Calu3 (cell line): ENCODE results near the gene SETD7. TPM values are rescaled to one million over a fixed set of nuclear protein-coding genes. Genes with fewer than 3 reads are reported as not detected.
A peak's percentile ranks its signal among the peaks of the same experiment; 100 is the strongest.
"Not testable (repeated sequence)": the region's sequence is repeated elsewhere in the genome, so short reads cannot be mapped to it uniquely, and the experiment has no call there.

Experiments used
- BruUV-seq: library from RNA; stranded (reverse); fragments of 400-500 nt; replicated peaks from 2 replicates; lab custom pipeline; 2021; lab: Mats Ljungman, UMichigan
- CTCF ChIA-PET: fragments of 300-600 bp; sonication (Branson Sonifier 250); formaldehyde crosslinking; loops from one replicate; lab custom pipeline; 2022; ENCODE audit warnings: antibody characterized with exemption; lab: Charles Lee
- DNase-seq: peaks from one replicate; pipeline ENCODE4 v3.0.0; 2022
- H3K27ac Mint-ChIP-seq: one replicate; pipeline ENCODE4 v1.8.0; 2022; ENCODE audit warnings: mixed read lengths; ENCODE audit not compliant: unreplicated experiment
- H3K27me3 Mint-ChIP-seq: one replicate; pipeline ENCODE4 v1.8.0; 2022; ENCODE audit warnings: mixed read lengths; ENCODE audit not compliant: unreplicated experiment
- H3K36me3 Mint-ChIP-seq: one replicate; pipeline ENCODE4 v1.8.0; 2022; ENCODE audit warnings: mild to moderate bottlenecking, moderate library complexity, mixed read lengths; ENCODE audit not compliant: insufficient read depth, unreplicated experiment
- H3K4me1 Mint-ChIP-seq: one replicate; pipeline ENCODE4 v1.8.0; 2022; ENCODE audit warnings: mild to moderate bottlenecking, low read depth, mixed read lengths; ENCODE audit not compliant: unreplicated experiment
- H3K4me3 Mint-ChIP-seq: one replicate; pipeline ENCODE4 v1.8.0; 2022; ENCODE audit warnings: mild to moderate bottlenecking, low read depth, moderate library complexity, mixed read lengths; ENCODE audit not compliant: unreplicated experiment
- H3K9me3 Mint-ChIP-seq: one replicate; pipeline ENCODE4 v1.8.0; 2022; ENCODE audit warnings: low read depth, mixed read lengths; ENCODE audit not compliant: unreplicated experiment
- intact Hi-C: fragments of 100-400 bp; cut with micrococcal nuclease; formaldehyde crosslinking; loops from one replicate; pipeline ENCODE4 v1.10.0; 2022; ENCODE audit not compliant: unreplicated experiment
- total RNA-seq: library from RNA; stranded (reverse); gene quantifications from 2 replicates; pipeline ENCODE4 v1.2.3, GENCODE V29; 2022
- TF ChIP-seq, protein P1 (sequence below): fragments of 200-600 bp; IDR thresholded peaks from one replicate; pipeline ENCODE4 v1.8.0; 2022; ENCODE audit warnings: antibody characterized with exemption; ENCODE audit not compliant: unreplicated experiment

Gene SETD7
- total RNA-seq, 1 experiment from 2014 or later = 16.4 TPM

DNA sequence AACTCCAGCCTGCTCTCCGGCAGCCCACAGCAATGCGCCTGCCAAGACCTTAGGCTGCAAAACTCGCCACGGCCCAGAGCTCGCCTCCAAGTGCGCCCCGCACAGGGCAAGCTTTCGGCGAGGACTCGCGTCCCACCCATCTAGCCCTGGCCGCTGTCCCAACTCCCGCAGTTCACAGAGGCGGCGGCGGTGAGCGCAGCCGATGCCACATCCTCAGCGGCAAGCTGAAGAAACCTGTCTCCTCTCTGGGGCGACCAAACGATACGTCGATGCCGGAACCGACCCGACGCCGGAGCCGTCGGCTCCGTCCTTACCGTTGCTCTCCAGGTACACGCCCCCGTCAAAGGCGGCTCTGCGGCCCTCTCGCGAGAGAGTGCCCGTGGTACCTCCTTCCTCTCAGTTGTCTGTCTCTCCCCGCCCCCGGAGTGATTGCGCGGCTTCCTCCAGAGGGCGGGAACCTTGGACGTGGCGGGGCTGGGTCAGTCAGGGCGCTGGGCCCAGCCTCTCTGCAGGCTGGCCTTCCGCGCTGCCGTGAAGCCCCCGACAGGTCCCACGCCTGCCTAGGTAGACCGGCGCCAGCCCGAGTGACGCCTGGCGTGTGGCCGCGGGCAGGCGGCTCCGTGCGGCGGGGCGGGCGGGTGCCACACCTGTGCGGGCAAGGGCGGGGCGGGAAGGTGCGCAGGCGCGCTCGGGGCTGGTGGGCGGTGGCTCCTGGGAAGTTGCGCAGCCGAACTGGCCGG, 102.5 kb downstream of the SETD7 start:
- CTCF ChIA-PET = interaction anchor here (1.3 kb wide), 1 partner anchor 44 kb away, joined by 3 read pairs; no protein-coding TSS in a partner anchor
- DNase-seq = peak; percentile 93
- Mint-ChIP-seq H3K4me3 (peak overlapping the region; percentile 96), H3K9me3 (no peaks in the 10 kb centered on the region), H3K27ac (peak overlapping the region; percentile 94), H3K27me3 (no peaks in the 10 kb centered on the region), H3K36me3 (peaks cover 38% of the 10 kb centered on the region), H3K4me1 (peaks cover 34% of the 10 kb centered on the region)
- no TSS peak for BruUV-seq
- intact Hi-C loops = no loop called here
- TF ChIP-seq, protein P1, sequence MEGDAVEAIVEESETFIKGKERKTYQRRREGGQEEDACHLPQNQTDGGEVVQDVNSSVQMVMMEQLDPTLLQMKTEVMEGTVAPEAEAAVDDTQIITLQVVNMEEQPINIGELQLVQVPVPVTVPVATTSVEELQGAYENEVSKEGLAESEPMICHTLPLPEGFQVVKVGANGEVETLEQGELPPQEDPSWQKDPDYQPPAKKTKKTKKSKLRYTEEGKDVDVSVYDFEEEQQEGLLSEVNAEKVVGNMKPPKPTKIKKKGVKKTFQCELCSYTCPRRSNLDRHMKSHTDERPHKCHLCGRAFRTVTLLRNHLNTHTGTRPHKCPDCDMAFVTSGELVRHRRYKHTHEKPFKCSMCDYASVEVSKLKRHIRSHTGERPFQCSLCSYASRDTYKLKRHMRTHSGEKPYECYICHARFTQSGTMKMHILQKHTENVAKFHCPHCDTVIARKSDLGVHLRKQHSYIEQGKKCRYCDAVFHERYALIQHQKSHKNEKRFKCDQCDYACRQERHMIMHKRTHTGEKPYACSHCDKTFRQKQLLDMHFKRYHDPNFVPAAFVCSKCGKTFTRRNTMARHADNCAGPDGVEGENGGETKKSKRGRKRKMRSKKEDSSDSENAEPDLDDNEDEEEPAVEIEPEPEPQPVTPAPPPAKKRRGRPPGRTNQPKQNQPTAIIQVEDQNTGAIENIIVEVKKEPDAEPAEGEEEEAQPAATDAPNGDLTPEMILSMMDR = peak; percentile 11

DNA sequence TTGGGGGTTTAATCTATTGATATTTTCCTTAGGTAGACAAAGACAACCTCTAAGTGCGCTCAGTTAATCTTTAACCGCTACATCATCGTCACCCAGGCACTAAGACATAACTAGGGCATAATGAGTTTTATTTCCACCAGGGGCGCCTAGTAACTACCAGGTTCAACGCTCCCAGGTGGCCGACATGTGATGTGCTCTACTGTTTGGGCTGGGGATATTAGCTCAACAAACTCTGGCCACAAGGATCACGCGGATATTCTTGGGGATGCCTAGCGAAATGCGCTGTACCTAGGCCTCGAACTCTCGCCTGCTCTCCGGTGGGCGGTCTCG, 103.0 kb downstream of the SETD7 start:
- H3K36me3 Mint-ChIP-seq = peaks cover 38% of the 10 kb centered on the region
- intact Hi-C loops = no loop called here
- peak overlapping the region; percentile 96 for H3K4me3 Mint-ChIP-seq
- no peaks in the 10 kb centered on the region for H3K9me3 Mint-ChIP-seq
- peak; percentile 60 for DNase-seq
- TF ChIP-seq, protein P1 = peak; percentile 31
- peaks cover 29% of the 10 kb centered on the region for H3K4me1 Mint-ChIP-seq
- H3K27ac Mint-ChIP-seq = peak overlapping the region; percentile 94
- BruUV-seq = no TSS peak
- H3K27me3 Mint-ChIP-seq = no peaks in the 10 kb centered on the region
- CTCF ChIA-PET = interaction anchor here (1.3 kb wide), 1 partner anchor 44 kb away, joined by 3 read pairs; no protein-coding TSS in a partner anchor

DNA sequence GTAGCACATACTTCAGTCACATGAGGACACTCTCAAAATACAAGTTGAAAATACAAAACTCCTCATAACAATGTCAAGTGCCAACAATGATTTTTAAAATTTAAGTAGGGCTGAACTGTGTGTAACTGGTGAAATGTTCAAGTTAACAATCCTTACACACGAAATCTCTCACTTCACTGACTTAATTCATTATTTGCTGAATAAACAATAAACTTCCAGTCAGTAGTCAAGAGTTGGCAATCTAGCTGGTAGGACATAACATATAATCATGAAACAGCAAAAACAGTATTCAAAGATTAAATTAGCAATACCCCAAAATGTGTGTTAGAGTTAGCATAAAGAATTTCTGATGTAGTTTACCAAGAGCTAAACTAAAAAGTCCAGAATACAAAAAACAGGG, 104.0 kb downstream of the SETD7 start:
- no peak for DNase-seq
- Mint-ChIP-seq H3K4me1 (peaks cover 19% of the 10 kb centered on the region), H3K27me3 (no peaks in the 10 kb centered on the region), H3K9me3 (no peaks in the 10 kb centered on the region), H3K4me3 (peak overlapping the region; percentile 96), H3K36me3 (peaks cover 42% of the 10 kb centered on the region), H3K27ac (no peak overlapping the region)
- intact Hi-C loops = no loop called here
- TF ChIP-seq, protein P1 = no peak
- CTCF ChIA-PET = no interaction called here
- no TSS peak for BruUV-seq

DNA sequence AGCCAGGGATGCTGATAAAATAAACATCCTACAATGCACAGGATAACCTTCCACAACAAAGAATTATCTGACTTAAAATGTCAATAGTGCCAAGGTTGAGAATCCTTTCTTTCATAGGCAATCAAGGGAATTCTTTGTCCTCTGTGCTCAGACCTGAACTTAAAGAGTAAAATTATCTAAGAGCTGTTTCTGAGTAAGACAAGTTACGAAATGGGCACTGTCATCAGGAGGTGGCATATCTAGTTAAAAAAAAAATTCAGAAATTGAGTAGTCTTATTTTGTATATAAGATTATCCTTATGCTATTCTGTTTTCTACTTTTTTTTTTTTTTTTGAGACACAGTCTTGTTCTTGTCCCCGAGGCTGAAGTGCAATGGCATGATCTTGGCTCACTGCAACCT, 105.4 kb downstream of the SETD7 start:
- BruUV-seq = no TSS peak
- Mint-ChIP-seq H3K27ac (no peak overlapping the region), H3K9me3 (no peaks in the 10 kb centered on the region), H3K4me3 (no peak overlapping the region), H3K27me3 (no peaks in the 10 kb centered on the region), H3K36me3 (peaks cover 35% of the 10 kb centered on the region), H3K4me1 (peaks cover 5% of the 10 kb centered on the region)
- TF ChIP-seq, protein P1 = no peak
- CTCF ChIA-PET = interaction anchor here (0.7 kb wide), 3 partner anchors 54 to 75 kb away, joined by 3 to 4 read pairs (median 3); no protein-coding TSS in a partner anchor
- DNase-seq = no peak
- intact Hi-C loops = no loop called here

DNA sequence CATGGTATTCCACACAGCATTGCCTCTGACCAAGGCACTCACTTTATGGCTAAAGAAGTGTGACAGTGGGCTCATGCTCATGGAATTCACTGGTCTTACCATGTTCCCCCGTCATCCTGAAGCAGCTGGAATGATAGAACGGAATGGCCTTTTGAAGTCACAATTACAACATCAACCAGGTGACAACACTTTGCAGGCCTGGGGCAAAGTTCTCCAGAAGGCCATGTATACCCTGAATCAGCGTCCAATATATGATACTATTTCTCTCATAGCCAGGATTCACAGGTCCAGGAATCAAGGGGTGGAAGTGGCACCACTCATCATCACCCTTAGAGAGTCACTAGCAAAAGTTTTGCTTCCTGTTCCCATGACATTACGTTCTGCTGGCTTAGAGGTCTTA, 108.9 kb downstream of the SETD7 start:
- BruUV-seq, H3K36me3 Mint-ChIP-seq, H3K27ac Mint-ChIP-seq, DNase-seq, H3K4me3 Mint-ChIP-seq, intact Hi-C loops, H3K27me3 Mint-ChIP-seq, CTCF ChIA-PET, H3K4me1 Mint-ChIP-seq, H3K9me3 Mint-ChIP-seq: not testable (repeated sequence)
